Measurements from ENCODE around the gene RPP38.

RPP38 gene

DNA sequence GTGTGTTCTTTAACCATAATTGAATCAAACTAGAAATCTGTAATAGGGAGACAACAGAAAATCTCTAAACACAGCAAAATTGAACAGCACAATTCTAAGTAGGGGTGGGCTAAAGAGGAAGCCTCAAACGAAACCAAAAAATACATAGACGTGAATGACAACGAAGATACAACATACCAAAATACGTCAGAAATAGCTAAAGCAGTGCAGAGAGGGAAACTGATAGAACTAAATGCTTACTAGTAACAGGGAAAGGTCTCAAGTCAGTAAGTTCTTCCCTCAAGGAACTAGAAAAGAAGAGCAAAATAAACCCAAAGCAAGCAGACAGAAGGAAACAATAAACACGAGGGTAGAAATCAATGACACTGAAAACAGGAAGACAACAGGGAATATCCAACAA is 19.1 kb downstream of the RPP38 start:
- Histone ChIP-seq H3K36me3 (ENCODE audit: insufficient read depth, low read length) (peaks cover 67% of the 10 kb centered on the region), H3K4me1 (ENCODE audit: insufficient read depth, low read length) (no peaks in the 10 kb centered on the region), H3K9ac (ENCODE audit: low read depth, low read length) (no peak overlapping the region), H2AFZ (ENCODE audit: low read depth, low read length) (no peak overlapping the region), H3K79me2 (ENCODE audit: insufficient read depth, low read length) (no peaks in the 10 kb centered on the region), H3K27me3 (ENCODE audit: insufficient read depth, low read length, poor library complexity) (no peaks in the 10 kb centered on the region), H3K4me3 (ENCODE audit: low read depth in 1 of 2, low read length in 2 of 2) (no peak overlapping the region), H3K9me3 (ENCODE audit: insufficient read depth, low read length, severe bottlenecking) (no peaks in the 10 kb centered on the region), H3K27ac (ENCODE audit: low read length) (no peak overlapping the region), H3K4me2 (ENCODE audit: insufficient read depth, low read length) (no peak overlapping the region), H4K20me1 (ENCODE audit: insufficient read depth, low read length) (no peaks in the 10 kb centered on the region)
- TF ChIP-seq, protein P1, sequence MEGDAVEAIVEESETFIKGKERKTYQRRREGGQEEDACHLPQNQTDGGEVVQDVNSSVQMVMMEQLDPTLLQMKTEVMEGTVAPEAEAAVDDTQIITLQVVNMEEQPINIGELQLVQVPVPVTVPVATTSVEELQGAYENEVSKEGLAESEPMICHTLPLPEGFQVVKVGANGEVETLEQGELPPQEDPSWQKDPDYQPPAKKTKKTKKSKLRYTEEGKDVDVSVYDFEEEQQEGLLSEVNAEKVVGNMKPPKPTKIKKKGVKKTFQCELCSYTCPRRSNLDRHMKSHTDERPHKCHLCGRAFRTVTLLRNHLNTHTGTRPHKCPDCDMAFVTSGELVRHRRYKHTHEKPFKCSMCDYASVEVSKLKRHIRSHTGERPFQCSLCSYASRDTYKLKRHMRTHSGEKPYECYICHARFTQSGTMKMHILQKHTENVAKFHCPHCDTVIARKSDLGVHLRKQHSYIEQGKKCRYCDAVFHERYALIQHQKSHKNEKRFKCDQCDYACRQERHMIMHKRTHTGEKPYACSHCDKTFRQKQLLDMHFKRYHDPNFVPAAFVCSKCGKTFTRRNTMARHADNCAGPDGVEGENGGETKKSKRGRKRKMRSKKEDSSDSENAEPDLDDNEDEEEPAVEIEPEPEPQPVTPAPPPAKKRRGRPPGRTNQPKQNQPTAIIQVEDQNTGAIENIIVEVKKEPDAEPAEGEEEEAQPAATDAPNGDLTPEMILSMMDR (IDR thresholded peaks at IDR 0.05; ENCODE audit: borderline replicate concordance, extremely low read depth, low read length, poor library complexity, severe bottlenecking) = no peak
- ATAC-seq (ENCODE audit: insufficient read depth, low read depth) (no peak), DNase-seq (no peak)

- Histone ChIP-seq H3K79me2 (ENCODE audit: insufficient read depth, low read length) (no peaks in the 10 kb centered on the region), H3K9me3 (ENCODE audit: insufficient read depth, low read length, severe bottlenecking) (no peaks in the 10 kb centered on the region), H3K4me3 (ENCODE audit: low read depth in 1 of 2, low read length in 2 of 2) (no peak overlapping the region), H2AFZ (ENCODE audit: low read depth, low read length) (no peak overlapping the region), H3K27ac (ENCODE audit: low read length) (no peak overlapping the region), H3K27me3 (ENCODE audit: insufficient read depth, low read length, poor library complexity) (no peaks in the 10 kb centered on the region), H3K4me2 (ENCODE audit: insufficient read depth, low read length) (no peak overlapping the region), H3K4me1 (ENCODE audit: insufficient read depth, low read length) (no peaks in the 10 kb centered on the region), H3K36me3 (ENCODE audit: insufficient read depth, low read length) (peaks cover 62% of the 10 kb centered on the region), H3K9ac (ENCODE audit: low read depth, low read length) (no peak overlapping the region), H4K20me1 (ENCODE audit: insufficient read depth, low read length) (no peaks in the 10 kb centered on the region)
- DNase-seq (no peak), ATAC-seq (ENCODE audit: insufficient read depth, low read depth) (no peak)
- TF ChIP-seq EZH2 (IDR thresholded peaks at IDR 0.05; ENCODE audit: borderline replicate concordance, low read depth, low read length, severe bottlenecking) = no peak
- TF ChIP-seq, protein P1 (IDR thresholded peaks at IDR 0.05; ENCODE audit: borderline replicate concordance, extremely low read depth, low read length, poor library complexity, severe bottlenecking) = no peak
Measured at GRCh38 chr10:15118615-15119014, 21.5 kb downstream of the RPP38 start.

- no peaks in the 10 kb centered on the region for H3K9me3 ChIP-seq (ENCODE audit: insufficient read depth, low read length, severe bottlenecking)
- no peak overlapping the region for H3K4me2 ChIP-seq (ENCODE audit: insufficient read depth, low read length)
- ATAC-seq (ENCODE audit: insufficient read depth, low read depth) (no peak), DNase-seq (no peak)
- no peaks in the 10 kb centered on the region for H3K4me1 ChIP-seq (ENCODE audit: insufficient read depth, low read length)
- TF ChIP-seq, protein P1 (IDR thresholded peaks at IDR 0.05; ENCODE audit: borderline replicate concordance, extremely low read depth, low read length, poor library complexity, severe bottlenecking) = no peak
- H3K79me2 ChIP-seq (ENCODE audit: insufficient read depth, low read length) = no peaks in the 10 kb centered on the region
- H3K27ac ChIP-seq (ENCODE audit: low read length) = no peak overlapping the region
- H4K20me1 ChIP-seq (ENCODE audit: insufficient read depth, low read length) = no peaks in the 10 kb centered on the region
- H2AFZ ChIP-seq (ENCODE audit: low read depth, low read length) = no peak overlapping the region
- H3K36me3 ChIP-seq (ENCODE audit: insufficient read depth, low read length) = peaks cover 71% of the 10 kb centered on the region
- no peak overlapping the region for H3K4me3 ChIP-seq (ENCODE audit: low read depth in 1 of 2, low read length in 2 of 2)
- H3K9ac ChIP-seq (ENCODE audit: low read depth, low read length) = no peak overlapping the region
- H3K27me3 ChIP-seq (ENCODE audit: insufficient read depth, low read length, poor library complexity) = no peaks in the 10 kb centered on the region
Measured at GRCh38 chr10:15120523-15120922, 23.4 kb downstream of the RPP38 start.

DNA sequence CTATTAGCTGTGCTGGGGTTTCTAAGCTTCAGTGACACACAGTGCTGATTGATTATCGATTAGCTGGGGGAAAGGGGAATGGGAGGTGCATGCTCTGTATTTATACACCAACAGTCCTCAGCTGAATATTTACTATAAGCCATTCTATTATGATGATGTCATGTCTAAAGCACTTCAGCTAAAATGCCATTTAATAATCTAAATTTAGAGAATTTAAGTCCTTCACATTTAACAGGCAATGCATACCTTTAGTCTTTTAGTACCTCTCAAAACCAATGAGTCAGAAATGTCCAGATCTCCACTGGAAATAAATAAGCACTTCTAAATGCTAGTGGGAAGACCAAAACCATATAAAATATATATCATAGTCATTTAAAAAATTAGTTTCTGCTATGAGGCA is 24.6 kb downstream of the RPP38 start:
- DNase-seq (no peak), ATAC-seq (ENCODE audit: insufficient read depth, low read depth) (no peak)
- H3K4me1 ChIP-seq (ENCODE audit: insufficient read depth, low read length) = no peaks in the 10 kb centered on the region
- no peaks in the 10 kb centered on the region for H3K79me2 ChIP-seq (ENCODE audit: insufficient read depth, low read length)
- H3K27me3 ChIP-seq (ENCODE audit: insufficient read depth, low read length, poor library complexity) = no peaks in the 10 kb centered on the region
- H3K9ac ChIP-seq (ENCODE audit: low read depth, low read length) = no peak overlapping the region
- H3K4me3 ChIP-seq (ENCODE audit: low read depth in 1 of 2, low read length in 2 of 2) = no peak overlapping the region
- H3K4me2 ChIP-seq (ENCODE audit: insufficient read depth, low read length) = no peak overlapping the region
- no peak overlapping the region for H3K27ac ChIP-seq (ENCODE audit: low read length)
- TF ChIP-seq, protein P1 (IDR thresholded peaks at IDR 0.05; ENCODE audit: borderline replicate concordance, extremely low read depth, low read length, poor library complexity, severe bottlenecking) = no peak
- TF ChIP-seq EZH2 (IDR thresholded peaks at IDR 0.05; ENCODE audit: borderline replicate concordance, low read depth, low read length, severe bottlenecking) = no peak
- peaks cover 72% of the 10 kb centered on the region for H3K36me3 ChIP-seq (ENCODE audit: insufficient read depth, low read length)
- no peaks in the 10 kb centered on the region for H3K9me3 ChIP-seq (ENCODE audit: insufficient read depth, low read length, severe bottlenecking)
- H2AFZ ChIP-seq (ENCODE audit: low read depth, low read length) = no peak overlapping the region
- no peaks in the 10 kb centered on the region for H4K20me1 ChIP-seq (ENCODE audit: insufficient read depth, low read length)
